ENCODE results near the gene PGAP3. TPM values are rescaled to one million over a fixed set of nuclear protein-coding genes. Genes with fewer than 3 reads are reported as not detected.

PGAP3 gene
- total RNA-seq, 2 experiments from 2014 or later = 6.4 to 7.4 TPM

DNA sequence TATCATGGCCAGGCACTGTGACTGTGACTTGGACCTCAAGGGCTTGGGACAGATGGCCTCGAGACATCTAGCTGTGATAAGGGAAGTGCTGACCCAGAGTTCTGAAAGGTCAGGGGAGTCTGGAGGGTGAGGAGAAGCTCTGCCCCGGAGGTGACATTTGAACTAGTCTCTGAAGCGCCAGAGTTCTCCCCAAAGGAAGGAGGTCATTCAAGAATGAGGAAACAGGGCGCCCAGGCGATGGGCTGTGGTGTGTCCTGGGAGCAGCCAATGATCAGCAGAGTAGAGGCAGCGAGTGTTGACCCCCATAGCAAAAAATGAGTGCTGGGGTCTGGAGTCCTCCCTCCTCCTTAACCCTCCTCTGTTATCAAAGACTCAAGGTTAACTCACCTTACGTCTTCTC lies 46.0 kb downstream of the PGAP3 start:
- peaks cover 5% of the 10 kb centered on the region for H3K36me3 Mint-ChIP-seq (ENCODE audit: low read depth)
- DNase-seq (no peak), ATAC-seq (no peak)
- TF ChIP-seq, protein P1, sequence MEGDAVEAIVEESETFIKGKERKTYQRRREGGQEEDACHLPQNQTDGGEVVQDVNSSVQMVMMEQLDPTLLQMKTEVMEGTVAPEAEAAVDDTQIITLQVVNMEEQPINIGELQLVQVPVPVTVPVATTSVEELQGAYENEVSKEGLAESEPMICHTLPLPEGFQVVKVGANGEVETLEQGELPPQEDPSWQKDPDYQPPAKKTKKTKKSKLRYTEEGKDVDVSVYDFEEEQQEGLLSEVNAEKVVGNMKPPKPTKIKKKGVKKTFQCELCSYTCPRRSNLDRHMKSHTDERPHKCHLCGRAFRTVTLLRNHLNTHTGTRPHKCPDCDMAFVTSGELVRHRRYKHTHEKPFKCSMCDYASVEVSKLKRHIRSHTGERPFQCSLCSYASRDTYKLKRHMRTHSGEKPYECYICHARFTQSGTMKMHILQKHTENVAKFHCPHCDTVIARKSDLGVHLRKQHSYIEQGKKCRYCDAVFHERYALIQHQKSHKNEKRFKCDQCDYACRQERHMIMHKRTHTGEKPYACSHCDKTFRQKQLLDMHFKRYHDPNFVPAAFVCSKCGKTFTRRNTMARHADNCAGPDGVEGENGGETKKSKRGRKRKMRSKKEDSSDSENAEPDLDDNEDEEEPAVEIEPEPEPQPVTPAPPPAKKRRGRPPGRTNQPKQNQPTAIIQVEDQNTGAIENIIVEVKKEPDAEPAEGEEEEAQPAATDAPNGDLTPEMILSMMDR (IDR thresholded peaks at IDR 0.05) = no peak
- no peak overlapping the region for H3K27ac Mint-ChIP-seq
- no peaks in the 10 kb centered on the region for H3K27me3 Mint-ChIP-seq
- H3K4me3 Mint-ChIP-seq = no peak overlapping the region
- intact Hi-C loops (cut with micrococcal nuclease) = no loop called here
- no peaks in the 10 kb centered on the region for H3K9me3 Mint-ChIP-seq
- CTCF ChIA-PET = interaction anchor here (0.9 to 11.1 kb wide), 7 partner anchors 11 to 112 kb away, joined by 3 to 111 read pairs (median 3); partner anchors contain the start of genes PGAP3, PNMT and PPP1R1B
- POLR2A ChIA-PET = no interaction called here
- H3K4me1 Mint-ChIP-seq (ENCODE audit: low read depth) = peaks cover 61% of the 10 kb centered on the region

DNA sequence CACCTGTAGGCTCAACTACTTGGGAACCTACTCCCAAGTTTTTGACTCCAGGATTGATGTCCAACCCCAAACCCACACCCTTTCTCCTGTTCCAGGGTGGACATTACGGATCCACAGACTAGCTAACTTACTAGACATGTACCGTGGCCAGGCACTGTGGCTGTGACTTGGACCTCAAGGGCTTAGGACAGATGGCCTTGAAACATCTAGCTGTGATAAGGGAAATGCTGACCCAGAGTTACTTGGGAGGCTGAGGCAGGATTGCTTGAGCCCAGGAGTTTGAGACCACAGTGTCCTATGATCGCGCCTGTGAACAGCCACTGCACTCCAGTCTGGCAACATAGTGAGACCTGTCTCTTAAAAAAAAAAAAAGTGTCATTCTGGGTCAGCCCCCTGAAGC lies 46.8 kb downstream of the PGAP3 start:
- no peak for DNase-seq
- H3K36me3 Mint-ChIP-seq (ENCODE audit: low read depth) = peaks cover 5% of the 10 kb centered on the region
- intact Hi-C loops (cut with micrococcal nuclease) = no loop called here
- ChIA-PET CTCF (interaction anchor here (0.9 to 11.1 kb wide), 5 partner anchors 10 to 113 kb away, joined by 3 to 111 read pairs (median 3); partner anchors contain the start of genes PNMT and PPP1R1B), POLR2A (no interaction called here)
- H3K4me1 Mint-ChIP-seq (ENCODE audit: low read depth) = peaks cover 65% of the 10 kb centered on the region
- ATAC-seq = no peak
- H3K9me3 Mint-ChIP-seq = no peaks in the 10 kb centered on the region
- H3K4me3 Mint-ChIP-seq = no peak overlapping the region
- peak overlapping the region; percentile 73 for H3K27ac Mint-ChIP-seq
- TF ChIP-seq, protein P1 (IDR thresholded peaks at IDR 0.05) = no peak
- H3K27me3 Mint-ChIP-seq = no peaks in the 10 kb centered on the region

DNA sequence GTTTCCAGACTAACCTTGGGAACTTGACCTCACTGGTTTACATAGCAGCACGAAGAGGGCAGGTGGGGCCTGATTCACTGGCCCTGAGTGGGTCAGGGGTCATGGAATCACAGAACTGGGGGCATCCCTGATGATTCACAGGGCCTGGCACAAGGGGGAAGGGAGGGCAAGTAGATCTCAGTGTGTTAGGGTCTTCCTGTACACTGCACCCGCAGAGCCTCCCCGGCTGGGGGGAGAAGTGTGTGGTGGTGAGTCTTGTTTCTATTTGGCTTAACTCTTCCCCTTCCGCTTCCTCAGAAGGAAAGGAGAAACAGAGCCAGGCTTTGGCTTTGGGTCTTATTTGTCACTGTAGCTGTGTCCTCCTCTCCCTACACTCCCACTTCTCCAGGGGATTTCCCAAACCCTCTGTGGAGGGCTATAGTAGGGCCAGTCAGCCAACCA lies 47.2 kb downstream of the PGAP3 start:
- POLR2A ChIA-PET = no interaction called here
- H3K36me3 Mint-ChIP-seq (ENCODE audit: low read depth) = peaks cover 5% of the 10 kb centered on the region
- no peak overlapping the region for H3K4me3 Mint-ChIP-seq
- peaks cover 64% of the 10 kb centered on the region for H3K4me1 Mint-ChIP-seq (ENCODE audit: low read depth)
- no peaks in the 10 kb centered on the region for H3K9me3 Mint-ChIP-seq
- peak; percentile 30 for DNase-seq
- no peak for ATAC-seq
- H3K27ac Mint-ChIP-seq = peak overlapping the region; percentile 73
- CTCF ChIA-PET = interaction anchor here (1.3 to 11.1 kb wide), 3 partner anchors 12 to 113 kb away, joined by 3 to 111 read pairs (median 58); partner anchors contain the start of gene PPP1R1B
- H3K27me3 Mint-ChIP-seq = no peaks in the 10 kb centered on the region
- intact Hi-C loops (cut with micrococcal nuclease) = no loop called here
- TF ChIP-seq, protein P1 (IDR thresholded peaks at IDR 0.05) = no peak

DNA sequence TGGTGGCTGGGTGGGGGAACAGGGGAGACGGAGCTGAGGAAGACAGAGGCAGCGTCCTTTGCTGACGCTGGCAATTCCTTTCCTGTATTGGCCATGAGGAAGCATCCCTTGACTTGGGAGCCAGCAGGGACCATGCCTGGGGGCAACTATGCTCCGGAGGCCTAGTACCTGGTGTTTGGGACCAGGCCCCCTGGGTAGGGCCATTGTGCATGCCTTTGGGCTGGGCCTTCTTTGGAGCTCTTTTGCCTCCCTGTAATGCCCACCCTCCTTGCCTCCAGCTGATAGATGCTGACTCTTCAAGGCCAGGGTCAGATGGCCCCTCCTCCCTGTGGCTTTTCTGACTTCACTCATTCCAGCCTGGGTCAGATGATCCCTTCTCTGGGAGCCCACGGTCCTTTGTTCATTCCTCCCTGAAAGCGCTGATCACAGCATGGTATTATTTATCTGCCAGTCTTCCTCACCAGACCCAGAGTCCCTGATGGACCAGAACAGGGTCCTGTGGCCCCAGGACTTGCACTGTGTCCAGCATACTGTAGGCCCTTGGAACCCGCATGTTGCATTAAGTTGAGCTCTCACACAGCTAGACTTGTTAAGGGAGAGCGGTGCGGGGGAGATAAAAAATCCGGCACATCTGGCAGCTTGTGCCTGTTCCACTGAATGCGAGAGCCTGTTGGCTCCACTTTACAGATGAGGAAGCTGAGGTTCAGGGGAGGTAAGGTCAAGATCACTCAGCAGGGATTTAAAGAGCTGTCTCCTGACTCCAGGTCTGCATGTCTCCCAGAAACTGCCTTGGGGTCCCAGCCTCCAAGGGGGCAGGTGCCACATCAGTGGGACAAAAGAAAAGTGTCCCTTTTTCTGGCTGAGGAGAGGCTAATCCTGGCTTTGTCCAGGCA lies 48.0 kb downstream of the PGAP3 start:
- no peak for DNase-seq
- Mint-ChIP-seq H3K27me3 (no peaks in the 10 kb centered on the region), H3K4me1 (ENCODE audit: low read depth) (peaks cover 63% of the 10 kb centered on the region), H3K4me3 (no peak overlapping the region), H3K27ac (peak overlapping the region; percentile 13), H3K36me3 (ENCODE audit: low read depth) (peaks cover 5% of the 10 kb centered on the region), H3K9me3 (no peaks in the 10 kb centered on the region)
- POLR2A ChIA-PET = interaction anchor here (0.7 to 1.2 kb wide), 2 partner anchors 40 to 286 kb away, joined by 3 read pairs; no protein-coding TSS in a partner anchor
- CTCF ChIA-PET = interaction anchor here (1.3 to 11.1 kb wide), 5 partner anchors 13 to 114 kb away, joined by 3 to 111 read pairs (median 11); partner anchors contain the start of genes MIEN1, PNMT and PPP1R1B
- intact Hi-C loops (cut with micrococcal nuclease) = loop anchor here (10.0 kb wide), 1 partner anchor 225 kb away; the partner anchor contains the start of genes IKZF3 and ZPBP2
- TF ChIP-seq, protein P1 (IDR thresholded peaks at IDR 0.05) = no peak
- ATAC-seq = no peak

Measured in activated CD8-positive, alpha-beta T cell treated with anti-CD3 and anti-CD28 coated beads for 36 hours (primary cell).